Placental pericyte (primary cell): Measurements from ENCODE around the gene SHQ1. TPM values are rescaled to one million over a fixed set of nuclear protein-coding genes. Genes with fewer than 3 reads are reported as not detected.

Experiments used
- total RNA-seq: library from RNA; depleted of rRNA; stranded (reverse); fragments of >200 nt; gene quantifications from 2 replicates; pipeline ENCODE4 v1.2.3, GENCODE V29; 2012

The SHQ1 gene
- total RNA-seq: 23.3 and 24.1 TPM in 2 replicates

DNA sequence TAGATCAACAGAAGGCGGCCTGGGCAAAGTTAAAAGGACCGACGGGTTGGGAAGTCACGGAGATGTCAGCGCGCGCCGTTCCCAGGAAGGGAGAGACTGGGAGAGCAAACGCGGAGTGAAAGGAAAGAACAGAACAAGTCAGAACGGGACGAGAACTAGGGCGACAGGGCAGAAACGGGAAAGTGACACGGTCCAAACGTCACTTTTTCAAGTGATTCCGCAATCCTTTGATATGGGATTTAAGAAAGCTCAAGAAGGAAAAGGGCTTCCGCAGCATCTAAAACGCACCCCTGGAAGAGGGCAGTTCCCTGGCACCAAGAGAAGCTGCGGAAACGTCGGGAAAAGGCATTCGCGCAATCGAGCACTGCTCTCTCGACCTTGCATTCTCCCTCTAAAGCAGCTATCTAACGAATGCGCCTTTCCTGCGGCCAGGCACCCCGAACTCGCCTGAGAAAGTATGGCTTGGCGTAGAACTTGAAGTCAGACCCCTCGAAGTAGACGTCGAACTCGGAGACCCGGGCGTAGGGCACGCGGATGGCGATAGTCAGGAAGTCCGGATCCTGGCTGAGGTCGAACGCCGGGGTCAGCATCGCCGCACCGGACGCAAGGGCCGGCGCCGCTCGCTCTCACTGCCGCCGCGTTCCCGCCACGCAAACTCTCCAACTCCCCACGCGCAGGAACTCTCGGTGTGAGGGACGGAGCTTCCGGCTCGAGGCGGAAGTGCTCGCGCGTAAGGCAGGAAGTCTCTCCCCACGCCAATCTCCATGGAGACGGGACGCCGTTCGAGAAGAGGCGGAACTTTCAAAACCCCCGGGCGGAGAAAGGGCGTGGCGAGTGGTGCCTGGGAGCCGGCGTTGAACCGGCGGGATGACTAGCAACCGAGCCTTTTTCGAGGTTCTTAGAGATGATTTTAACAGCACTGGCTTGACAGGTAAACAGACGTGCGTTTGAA is at the start of gene SHQ1:
SHQ1 (minus strand) TSS at position 695 of the 952 bp plus-strand sequence; CDS start at position 590, 105 bp downstream.

DNA sequence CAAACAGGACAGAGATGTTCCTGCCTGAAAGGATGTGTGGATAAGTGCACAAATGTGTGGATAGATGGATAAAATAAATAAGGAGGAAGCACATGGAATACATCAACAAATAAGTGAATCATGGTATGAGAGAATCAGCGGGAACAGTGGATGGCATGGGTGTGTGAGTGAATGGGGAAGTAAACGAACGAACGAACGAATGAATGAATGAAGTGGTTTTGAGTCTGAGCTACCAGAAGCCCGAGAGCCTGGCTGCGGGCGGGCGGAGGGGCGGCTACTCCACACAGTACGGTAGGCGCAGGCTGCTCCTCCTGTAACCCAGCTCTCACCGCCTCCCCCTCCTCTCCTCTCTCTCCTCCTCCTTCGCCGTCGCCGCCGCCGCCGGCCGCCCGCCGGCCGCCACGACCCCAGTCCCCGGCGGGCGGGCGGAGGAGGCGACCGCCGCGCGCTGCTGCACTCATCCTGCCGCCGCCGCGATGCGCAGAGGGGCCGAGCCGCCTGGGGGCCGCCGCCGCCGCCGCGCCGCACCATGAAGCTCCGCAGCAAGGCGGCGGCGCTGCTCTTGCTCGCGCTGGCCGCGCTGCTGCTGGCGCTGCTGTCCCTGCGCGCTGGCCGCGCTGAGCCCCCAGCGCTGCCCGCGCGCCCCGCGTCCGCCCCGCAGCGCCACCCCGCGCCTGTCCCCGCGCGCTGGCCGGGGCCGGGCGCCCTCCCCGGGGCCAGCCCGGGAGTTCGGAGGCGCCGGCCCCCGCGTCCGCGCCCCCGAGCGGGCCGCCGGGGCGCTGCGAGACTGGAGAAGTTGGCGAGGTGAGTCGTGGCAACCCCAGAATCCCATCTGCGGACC is 39.7 kb upstream of the SHQ1 start, which contains the start of gene GXYLT2:
GXYLT2 (plus strand) TSS at position 342 of the 841 bp plus-strand sequence; CDS start at position 530, 188 bp downstream.

Other genes starting within 250 kb of the SHQ1 start
- gene GXYLT2, start 39.6 kb upstream of the SHQ1 start, total RNA-seq: 11.6 and 71.1 TPM in 2 replicates
- 68.6 and 79.4 TPM in 2 replicates for gene PPP4R2, start 148.4 kb upstream of the SHQ1 start, total RNA-seq
- gene EBLN2, start 213.2 kb upstream of the SHQ1 start, total RNA-seq: 6.2 and 7.9 TPM in 2 replicates